ENCODE data around the gene LMNB1. TPM values are rescaled to one million over a fixed set of nuclear protein-coding genes. Genes with fewer than 3 reads are reported as not detected.

The LMNB1 gene
- total RNA-seq, 1 experiment from 2014 or later: 211 TPM

DNA sequence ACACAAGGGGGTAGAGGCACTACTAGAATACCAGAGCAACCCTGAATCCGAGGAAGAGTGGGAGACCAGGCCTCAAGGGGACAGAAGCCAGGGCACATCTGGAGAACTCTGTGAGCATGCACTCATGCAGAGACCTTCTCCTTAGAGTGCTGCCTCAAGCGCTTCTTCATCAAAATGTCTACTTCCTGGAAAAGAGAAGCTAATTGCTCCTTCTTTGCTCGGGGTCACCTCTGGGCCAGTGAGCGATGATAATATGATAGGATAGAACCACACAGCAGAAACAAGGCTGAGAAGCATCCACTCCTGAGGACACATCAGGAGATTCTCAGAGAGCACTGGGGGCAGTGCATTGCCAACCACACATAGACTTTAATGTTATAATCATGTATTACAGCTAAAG, 23.7 kb upstream of the LMNB1 start:
- H3K9ac ChIP-seq (ENCODE audit: extremely low read depth, insufficient read length, low read length): no peak overlapping the region
- H3K27me3 ChIP-seq (ENCODE audit: insufficient read depth, low read length): no peaks in the 10 kb centered on the region
- H3K27ac ChIP-seq (ENCODE audit: insufficient read length, low read depth, low read length): no peak overlapping the region
- no peak overlapping the region for H4K5ac ChIP-seq (ENCODE audit: insufficient read length, low read depth, low read length)
- DNase-seq: no peak
- H3K9me3 ChIP-seq (ENCODE audit: control insufficient read depth, low read depth, low read length): no peaks in the 10 kb centered on the region
- TF ChIP-seq, protein P1, sequence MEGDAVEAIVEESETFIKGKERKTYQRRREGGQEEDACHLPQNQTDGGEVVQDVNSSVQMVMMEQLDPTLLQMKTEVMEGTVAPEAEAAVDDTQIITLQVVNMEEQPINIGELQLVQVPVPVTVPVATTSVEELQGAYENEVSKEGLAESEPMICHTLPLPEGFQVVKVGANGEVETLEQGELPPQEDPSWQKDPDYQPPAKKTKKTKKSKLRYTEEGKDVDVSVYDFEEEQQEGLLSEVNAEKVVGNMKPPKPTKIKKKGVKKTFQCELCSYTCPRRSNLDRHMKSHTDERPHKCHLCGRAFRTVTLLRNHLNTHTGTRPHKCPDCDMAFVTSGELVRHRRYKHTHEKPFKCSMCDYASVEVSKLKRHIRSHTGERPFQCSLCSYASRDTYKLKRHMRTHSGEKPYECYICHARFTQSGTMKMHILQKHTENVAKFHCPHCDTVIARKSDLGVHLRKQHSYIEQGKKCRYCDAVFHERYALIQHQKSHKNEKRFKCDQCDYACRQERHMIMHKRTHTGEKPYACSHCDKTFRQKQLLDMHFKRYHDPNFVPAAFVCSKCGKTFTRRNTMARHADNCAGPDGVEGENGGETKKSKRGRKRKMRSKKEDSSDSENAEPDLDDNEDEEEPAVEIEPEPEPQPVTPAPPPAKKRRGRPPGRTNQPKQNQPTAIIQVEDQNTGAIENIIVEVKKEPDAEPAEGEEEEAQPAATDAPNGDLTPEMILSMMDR (conservative IDR thresholded peaks at IDR 0.05): no peak
- WGBS (ENCODE audit: extremely low coverage, insufficient read length, low lambda C conversion rate): no CpG with 5 or more reads among the region's 4 CpGs
- no peak overlapping the region for H4K91ac ChIP-seq (ENCODE audit: insufficient read length, low read depth, low read length)
- no peaks in the 10 kb centered on the region for H3K79me2 ChIP-seq (ENCODE audit: insufficient read depth, low read length)
- no peak overlapping the region for H2AK5ac ChIP-seq (ENCODE audit: insufficient read length, low read length)
- no peaks in the 10 kb centered on the region for H3K27me3 Mint-ChIP-seq (ENCODE audit: low read depth)
- H4K20me1 ChIP-seq (ENCODE audit: control insufficient read depth, insufficient read depth, insufficient read length): no peaks in the 10 kb centered on the region
- H3K4me2 ChIP-seq (ENCODE audit: insufficient read depth, insufficient read length, low read length): no peak overlapping the region
- H2BK15ac ChIP-seq (ENCODE audit: low read depth, low read length): no peak overlapping the region
- H3K9me3 Mint-ChIP-seq: no peaks in the 10 kb centered on the region; a peak in 1 of 5 replicates
- no peaks in the 10 kb centered on the region for H3K23me2 ChIP-seq (ENCODE audit: insufficient read length, low read depth, low read length, poor library complexity, severe bottlenecking)
- H2BK5ac ChIP-seq (ENCODE audit: insufficient read length, low read length): no peak overlapping the region
- no peak overlapping the region for H3K4ac ChIP-seq (ENCODE audit: low read depth, low read length)
- H3K4me3 Mint-ChIP-seq: no peak overlapping the region
- no peak overlapping the region for H3K27ac Mint-ChIP-seq
- no peak overlapping the region for H2BK120ac ChIP-seq (ENCODE audit: low read depth, low read length, poor library complexity, severe bottlenecking)
- no peak overlapping the region for H2AFZ ChIP-seq (ENCODE audit: low read length)
- no peak overlapping the region for H3K18ac ChIP-seq (ENCODE audit: insufficient read length, low read depth, low read length)
- H3K36me3 Mint-ChIP-seq (ENCODE audit: insufficient read depth in 1 of 3, low read depth in 3 of 3): no peaks in the 10 kb centered on the region
- no peaks in the 10 kb centered on the region; the same call in 1 of the 2 replicates for H3K4me1 ChIP-seq (ENCODE audit: insufficient read depth, low read length)
- H3K4me1 Mint-ChIP-seq: peaks cover 11 to 15% of the 10 kb centered on the region in 2 experiments
- H3T11ph ChIP-seq (ENCODE audit: low read length): no peak overlapping the region
- H2BK12ac ChIP-seq (ENCODE audit: insufficient read length, low read depth, low read length): no peak overlapping the region
- no peaks in the 10 kb centered on the region for H3K79me1 ChIP-seq (ENCODE audit: insufficient read depth, low read depth, low read length, poor library complexity, severe bottlenecking)
- H4K8ac ChIP-seq (replicated peaks; ENCODE audit: insufficient read length, low read depth, low read length): no peak overlapping the region
- no peak overlapping the region for H3K23ac ChIP-seq (ENCODE audit: insufficient read length, low read depth, low read length)
- H3K56ac ChIP-seq (ENCODE audit: insufficient read length, low read depth, low read length): no peak overlapping the region
- H2BK20ac ChIP-seq (ENCODE audit: low read depth, low read length, poor library complexity, severe bottlenecking): no peak overlapping the region
- no peak overlapping the region for H3K14ac ChIP-seq (ENCODE audit: insufficient read depth, low read length)

All from H9 (cell line).